HL-60 (cell line): ENCODE data around the gene ANKRD36.

Experiments used
- GABPA ChIP-seq: IDR thresholded peaks from 2 replicates; pipeline ENCODE4 v1.6.1; 2012; ENCODE audit warnings: low read depth
- SPI1 ChIP-seq: IDR thresholded peaks from 2 replicates; pipeline ENCODE4 v1.6.1; 2012; ENCODE audit warnings: low read depth, mild to moderate bottlenecking, borderline replicate concordance
- TF ChIP-seq, protein P1 (sequence below): IDR thresholded peaks from one replicate; pipeline ENCODE4 v1.5.1; 2011; ENCODE audit warnings: low read length, control low read depth, inconsistent platforms; ENCODE audit not compliant: insufficient read depth
- TF ChIP-seq, protein P2 (sequence below): IDR thresholded peaks from 2 replicates; pipeline ENCODE4 v1.6.1; 2012; ENCODE audit warnings: low read depth; ENCODE audit not compliant: insufficient replicate concordance

DNA sequence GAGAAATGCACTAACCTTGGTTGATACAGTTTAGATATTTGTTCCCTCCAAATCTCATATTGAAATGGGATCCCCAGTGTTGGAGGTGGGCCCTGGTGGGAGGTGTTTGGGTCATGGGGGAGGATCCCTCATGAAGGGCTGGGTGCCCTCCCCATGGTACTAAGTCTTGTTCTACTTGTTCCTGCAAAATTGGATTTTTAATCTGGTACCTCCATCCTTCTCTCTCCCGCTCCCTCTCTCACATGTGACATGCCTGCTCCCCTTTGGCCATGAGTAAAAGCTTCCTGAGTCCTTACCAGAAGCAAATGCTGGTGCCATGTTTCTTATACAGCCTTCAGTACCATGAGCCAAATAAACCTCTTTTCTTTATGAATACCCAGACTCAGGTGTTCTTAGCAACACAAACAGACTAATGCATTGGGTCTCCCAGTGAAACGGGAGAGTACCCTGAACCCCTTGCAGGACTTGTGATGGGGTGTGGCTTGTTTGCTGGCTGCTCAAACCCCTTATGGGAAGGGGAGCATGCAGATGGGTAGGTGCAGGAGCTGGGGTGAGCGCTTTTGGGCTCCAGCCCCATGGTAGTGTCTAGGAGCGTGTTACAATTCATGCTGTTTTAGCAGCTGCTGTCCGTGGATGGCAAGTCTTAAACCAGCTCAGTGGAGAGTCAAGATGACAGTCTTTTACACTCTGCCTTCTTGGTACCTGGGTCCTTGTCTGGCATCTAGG lies 45.5 kb upstream of the ANKRD36 start:
- TF ChIP-seq, protein P1, sequence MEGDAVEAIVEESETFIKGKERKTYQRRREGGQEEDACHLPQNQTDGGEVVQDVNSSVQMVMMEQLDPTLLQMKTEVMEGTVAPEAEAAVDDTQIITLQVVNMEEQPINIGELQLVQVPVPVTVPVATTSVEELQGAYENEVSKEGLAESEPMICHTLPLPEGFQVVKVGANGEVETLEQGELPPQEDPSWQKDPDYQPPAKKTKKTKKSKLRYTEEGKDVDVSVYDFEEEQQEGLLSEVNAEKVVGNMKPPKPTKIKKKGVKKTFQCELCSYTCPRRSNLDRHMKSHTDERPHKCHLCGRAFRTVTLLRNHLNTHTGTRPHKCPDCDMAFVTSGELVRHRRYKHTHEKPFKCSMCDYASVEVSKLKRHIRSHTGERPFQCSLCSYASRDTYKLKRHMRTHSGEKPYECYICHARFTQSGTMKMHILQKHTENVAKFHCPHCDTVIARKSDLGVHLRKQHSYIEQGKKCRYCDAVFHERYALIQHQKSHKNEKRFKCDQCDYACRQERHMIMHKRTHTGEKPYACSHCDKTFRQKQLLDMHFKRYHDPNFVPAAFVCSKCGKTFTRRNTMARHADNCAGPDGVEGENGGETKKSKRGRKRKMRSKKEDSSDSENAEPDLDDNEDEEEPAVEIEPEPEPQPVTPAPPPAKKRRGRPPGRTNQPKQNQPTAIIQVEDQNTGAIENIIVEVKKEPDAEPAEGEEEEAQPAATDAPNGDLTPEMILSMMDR, result no peak
- TF ChIP-seq, protein P2, sequence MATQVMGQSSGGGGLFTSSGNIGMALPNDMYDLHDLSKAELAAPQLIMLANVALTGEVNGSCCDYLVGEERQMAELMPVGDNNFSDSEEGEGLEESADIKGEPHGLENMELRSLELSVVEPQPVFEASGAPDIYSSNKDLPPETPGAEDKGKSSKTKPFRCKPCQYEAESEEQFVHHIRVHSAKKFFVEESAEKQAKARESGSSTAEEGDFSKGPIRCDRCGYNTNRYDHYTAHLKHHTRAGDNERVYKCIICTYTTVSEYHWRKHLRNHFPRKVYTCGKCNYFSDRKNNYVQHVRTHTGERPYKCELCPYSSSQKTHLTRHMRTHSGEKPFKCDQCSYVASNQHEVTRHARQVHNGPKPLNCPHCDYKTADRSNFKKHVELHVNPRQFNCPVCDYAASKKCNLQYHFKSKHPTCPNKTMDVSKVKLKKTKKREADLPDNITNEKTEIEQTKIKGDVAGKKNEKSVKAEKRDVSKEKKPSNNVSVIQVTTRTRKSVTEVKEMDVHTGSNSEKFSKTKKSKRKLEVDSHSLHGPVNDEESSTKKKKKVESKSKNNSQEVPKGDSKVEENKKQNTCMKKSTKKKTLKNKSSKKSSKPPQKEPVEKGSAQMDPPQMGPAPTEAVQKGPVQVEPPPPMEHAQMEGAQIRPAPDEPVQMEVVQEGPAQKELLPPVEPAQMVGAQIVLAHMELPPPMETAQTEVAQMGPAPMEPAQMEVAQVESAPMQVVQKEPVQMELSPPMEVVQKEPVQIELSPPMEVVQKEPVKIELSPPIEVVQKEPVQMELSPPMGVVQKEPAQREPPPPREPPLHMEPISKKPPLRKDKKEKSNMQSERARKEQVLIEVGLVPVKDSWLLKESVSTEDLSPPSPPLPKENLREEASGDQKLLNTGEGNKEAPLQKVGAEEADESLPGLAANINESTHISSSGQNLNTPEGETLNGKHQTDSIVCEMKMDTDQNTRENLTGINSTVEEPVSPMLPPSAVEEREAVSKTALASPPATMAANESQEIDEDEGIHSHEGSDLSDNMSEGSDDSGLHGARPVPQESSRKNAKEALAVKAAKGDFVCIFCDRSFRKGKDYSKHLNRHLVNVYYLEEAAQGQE, result no peak
- TF ChIP-seq SPI1 (no peak), GABPA (no peak)
